Fibroblast of skin of right biceps (primary cell): ENCODE measurements around the gene NDUFV3.
A peak's percentile ranks its signal among the peaks of the same experiment; 100 is the strongest.
"Not testable (repeated sequence)": the region's sequence is repeated elsewhere in the genome, so short reads cannot be mapped to it uniquely, and the experiment has no call there.

Source experiments
- DNase-seq: peaks from one replicate; pipeline ENCODE4 v3.0.0-alpha.2; 2013

NDUFV3 gene

DNA sequence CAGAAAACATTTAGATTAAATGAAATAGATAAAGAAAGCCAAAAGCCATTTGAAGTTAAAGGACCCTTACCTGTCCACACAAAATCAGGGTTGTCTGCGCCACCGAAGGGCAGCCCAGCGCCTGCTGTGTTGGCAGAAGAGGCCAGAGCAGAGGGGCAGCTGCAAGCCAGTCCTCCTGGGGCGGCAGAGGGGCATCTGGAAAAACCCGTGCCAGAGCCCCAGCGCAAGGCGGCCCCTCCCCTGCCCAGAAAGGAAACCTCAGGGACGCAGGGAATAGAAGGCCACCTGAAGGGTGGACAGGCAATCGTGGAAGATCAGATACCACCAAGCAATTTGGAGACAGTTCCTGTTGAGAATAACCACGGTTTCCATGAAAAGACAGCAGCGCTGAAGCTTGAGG lies 10.7 kb downstream of the NDUFV3 start:
- DNase-seq = no peak

DNA sequence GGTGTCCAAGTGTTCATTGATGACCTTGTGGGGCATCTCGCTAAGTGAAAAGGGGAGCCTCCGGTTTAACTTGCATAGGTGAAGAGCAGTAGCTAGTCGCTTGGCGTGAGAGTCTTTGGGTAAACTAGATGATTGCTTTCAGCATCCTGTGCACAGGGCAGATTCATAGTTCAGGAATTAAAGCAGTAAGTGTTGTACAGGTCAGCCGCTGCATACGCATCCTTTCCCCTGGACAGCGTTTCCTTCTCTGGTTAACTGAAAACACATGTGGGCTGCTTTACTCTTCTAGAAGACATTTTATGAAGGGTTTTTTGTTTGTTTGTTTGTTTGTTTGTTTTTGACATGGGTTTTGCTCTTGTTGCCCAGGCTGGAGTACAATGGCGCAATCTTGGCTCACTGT lies 12.1 kb downstream of the NDUFV3 start:
- peak; percentile 41 for DNase-seq

DNA sequence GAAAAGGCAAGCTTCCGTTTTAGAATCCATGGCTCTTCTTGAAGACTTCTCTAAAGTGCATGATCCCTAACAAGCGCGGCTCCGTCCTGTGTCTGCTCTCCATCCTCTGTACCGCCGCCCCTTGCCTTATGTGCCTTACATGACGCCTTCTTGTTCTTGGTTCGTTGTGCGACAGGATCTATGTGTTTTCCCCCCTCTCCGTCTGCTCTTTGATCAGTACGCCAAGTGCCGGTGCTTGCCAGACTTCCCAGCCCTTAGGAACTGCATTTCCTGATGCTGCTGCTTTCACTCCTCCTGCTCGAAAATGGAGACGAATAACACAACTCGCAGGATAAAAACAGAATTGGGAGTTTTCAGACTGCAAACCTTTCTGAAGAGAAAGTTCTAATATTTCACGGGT lies 13.1 kb downstream of the NDUFV3 start:
- no peak for DNase-seq

DNA sequence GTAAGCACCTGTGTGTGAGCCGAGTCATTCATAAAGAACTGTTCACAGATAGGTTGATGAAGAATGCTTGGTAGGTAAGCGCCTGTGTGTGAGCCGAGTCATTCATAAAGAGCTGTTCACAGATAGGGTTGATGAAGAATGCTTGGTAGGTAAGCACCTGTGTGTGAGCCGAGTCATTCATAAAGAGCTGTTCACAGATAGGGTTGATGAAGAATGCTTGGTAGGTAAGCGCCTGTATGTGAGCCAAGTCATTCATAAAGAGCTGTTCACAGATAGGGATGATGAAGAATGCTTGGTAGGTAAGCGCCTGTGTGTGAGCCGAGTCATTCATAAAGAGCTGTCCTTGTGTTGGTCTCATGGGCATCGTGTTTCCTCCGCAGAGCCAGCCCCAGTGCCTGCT lies 15.4 kb downstream of the NDUFV3 start:
- DNase-seq = not testable (repeated sequence)

DNA sequence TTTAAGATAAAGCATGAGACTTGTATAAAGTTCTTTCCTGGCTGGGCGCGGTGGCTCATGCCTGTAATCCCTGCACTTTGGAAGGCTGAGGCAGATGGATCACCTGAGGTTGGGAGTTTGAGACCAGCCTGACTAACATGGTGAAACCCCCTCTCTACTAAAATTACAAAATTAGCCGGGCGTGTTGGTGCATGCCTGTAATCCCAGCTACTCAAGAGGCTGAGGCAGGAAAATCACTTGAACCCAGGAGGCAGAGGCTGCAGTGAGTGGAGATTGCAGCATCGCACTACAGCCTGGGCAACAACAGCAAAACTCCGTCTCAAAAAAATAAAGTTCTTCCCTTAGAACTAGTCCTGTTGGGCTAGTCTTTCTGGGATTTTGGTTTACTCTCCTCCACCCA lies 18.8 kb downstream of the NDUFV3 start:
- DNase-seq = not testable (repeated sequence)

DNA sequence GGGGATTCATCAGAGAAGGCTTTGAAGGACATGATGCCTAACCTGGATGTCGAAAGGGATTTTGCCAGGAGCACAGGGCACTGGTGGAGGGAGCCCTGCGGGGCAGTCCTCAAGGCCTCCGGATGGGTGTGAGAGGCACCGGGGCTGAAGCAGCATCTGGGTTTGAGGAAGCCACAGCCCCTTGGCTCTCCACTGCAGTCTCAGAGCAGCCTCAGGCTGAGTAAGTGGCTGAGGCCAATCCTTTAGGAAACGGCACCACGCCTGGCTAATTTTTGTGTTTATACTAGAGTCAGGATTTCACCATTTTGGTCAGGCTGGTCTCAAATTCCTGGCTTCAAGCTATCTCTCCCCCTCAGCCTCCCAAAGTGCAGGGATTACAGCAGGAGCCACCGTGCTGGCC lies 20.4 kb downstream of the NDUFV3 start:
- DNase-seq = no peak

DNA sequence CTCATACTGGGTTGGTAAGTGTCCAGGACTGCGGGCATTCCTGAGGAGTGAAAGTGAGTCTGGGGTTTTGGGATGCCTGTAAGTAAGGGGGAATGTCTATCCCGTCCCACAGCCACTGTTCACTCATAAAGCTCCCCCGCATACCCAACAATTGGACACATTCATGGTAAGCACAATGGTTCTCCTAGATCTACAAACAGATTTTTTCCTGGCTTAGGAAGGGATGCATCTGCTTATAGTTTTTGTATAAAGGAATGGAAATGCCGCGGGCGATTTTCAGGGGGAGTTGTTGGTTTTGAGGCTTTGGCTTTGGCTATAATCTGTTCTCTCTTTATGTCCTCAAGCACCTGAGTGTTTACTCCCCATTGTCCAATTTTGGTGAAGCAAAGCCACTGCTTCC lies 25.2 kb downstream of the NDUFV3 start:
- no peak for DNase-seq

DNA sequence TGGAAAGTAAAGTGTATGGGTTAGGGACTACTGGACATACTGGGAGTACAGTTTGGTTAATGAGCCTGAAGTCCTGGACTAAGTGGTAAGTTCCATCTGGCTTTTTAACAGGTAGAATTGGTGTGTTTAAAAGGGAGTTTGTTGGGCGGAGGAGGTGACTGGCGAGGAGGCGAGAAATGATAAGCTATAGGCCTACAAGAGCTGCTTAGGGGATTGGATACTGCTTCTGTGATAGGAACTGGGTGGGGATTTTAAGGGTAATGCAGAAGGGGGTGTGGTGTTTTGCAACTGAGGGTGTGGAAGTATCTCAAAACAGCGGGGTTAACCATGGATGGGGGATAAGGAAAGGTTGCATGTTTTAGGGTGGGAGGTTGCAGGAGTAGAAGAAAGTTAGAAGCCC lies 28.8 kb downstream of the NDUFV3 start:
- no peak for DNase-seq

DNA sequence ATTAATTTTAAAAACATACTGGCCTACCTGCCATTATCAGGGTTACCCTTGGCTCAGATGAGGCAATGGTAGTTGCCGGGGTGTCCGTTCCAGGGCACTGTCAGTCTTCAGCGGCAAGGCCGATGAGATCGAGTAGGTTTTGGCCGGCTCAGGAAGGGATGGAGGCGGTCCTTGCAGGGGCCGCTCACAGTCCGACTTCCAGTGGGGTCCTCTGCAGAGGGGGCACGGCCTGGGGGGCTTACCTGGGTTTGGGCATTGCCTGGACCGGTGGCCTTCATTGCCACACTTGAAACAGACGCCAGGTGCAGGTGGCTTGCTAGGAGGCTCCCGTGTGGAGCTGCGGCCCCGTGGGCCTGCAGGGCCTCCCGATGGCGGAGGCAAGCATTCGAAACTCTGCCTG lies 29.8 kb downstream of the NDUFV3 start:
- DNase-seq = no peak

DNA sequence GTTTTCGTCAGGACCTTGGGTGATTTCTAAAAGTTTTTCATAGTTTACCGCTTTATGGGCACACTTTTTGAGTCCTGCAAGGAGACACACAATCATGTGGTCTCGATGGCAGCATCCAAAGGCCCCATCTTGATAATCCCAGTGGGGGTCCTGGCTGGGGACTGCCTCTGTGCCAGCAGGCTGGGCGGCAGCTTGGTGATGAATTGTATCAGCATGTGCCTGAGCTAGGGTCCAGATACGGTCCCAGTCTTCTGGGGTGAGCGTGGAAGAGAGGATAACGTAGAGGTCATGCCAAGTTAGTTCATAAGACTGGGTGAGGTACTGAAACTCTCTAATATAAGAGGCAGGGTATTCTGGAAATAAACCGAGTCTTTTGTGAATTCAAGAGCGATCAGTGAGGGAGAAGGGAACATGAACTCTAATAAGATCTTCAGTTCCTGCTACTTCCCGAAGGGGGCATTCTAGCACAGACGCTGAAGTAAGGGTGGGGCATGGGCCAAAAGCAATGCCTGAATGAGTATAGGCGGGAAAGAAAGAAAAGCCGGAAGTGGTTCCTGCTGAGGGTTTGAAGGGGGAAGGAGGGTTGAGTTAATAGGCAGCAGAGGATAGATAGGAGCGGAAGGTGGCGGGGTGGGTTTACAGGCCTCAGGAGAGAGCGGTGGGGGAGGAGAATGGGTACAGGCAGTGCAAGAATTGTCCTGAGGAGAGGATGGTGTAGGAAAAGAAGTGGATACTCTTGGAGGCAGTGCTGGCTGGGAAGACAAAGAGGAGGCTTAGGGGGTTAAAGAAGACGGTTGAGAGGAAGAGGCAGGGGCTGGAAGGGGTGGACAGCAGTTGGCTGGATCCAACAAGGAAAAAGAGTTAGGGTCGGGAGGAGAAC lies 30.7 kb downstream of the NDUFV3 start:
- peak; percentile 94 for DNase-seq

DNA sequence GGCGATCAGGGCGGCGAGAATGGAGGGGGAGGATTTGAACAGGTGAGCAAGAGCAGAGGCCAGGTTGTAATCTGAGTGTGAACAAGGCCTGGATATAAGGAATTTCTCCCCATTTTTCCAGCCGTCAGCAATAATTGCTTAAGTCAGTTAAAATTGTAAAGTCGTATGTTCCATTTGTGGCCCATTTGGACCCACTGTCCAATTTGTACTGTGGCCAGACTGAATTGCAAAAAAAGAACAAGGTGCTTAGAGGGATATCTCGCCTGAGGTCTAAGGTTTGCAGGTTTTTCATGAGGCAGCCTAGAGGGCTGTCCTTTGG lies 31.3 kb downstream of the NDUFV3 start:
- no peak for DNase-seq

DNA sequence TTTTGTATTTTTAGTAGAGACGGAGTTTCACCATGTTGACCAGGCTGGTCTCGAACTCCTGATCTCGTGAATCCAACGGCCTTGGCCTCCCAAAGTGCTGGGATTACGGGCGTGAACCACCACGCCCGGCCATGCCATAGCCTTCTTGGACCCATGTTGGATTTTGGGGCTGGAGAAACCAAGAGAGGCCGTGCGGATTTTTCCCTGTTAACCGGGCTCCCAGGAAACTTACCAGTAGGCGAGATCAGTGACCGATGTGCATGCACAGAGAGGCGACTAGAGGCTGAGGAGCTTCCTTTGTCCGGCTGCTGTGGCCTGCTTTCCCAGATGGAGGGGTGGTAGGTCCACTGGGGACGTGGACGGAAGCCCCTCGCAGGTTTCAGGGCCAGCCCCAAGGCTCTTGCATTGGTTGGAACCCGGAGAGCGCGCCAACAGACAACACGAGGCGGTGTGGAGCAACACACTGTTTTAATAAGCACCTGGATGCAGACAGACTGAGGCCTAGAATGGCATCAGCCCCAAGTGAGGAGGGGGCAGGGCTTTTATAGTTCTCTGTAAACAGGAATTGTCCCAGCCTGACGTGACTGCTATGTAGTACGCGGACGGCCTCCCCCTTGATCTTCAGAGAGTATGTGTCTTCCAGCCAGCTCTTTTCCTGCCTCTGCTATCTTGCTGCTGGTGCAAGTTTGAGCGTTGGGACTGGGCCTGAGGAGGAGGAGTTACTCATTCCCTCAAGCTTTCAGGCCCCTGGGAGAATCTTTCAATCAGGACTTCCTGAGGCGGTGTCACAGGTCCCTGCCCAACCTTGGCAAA lies 32.2 kb downstream of the NDUFV3 start, which contains the start of gene ERVH48-1:
TSS of gene ERVH48-1 (minus strand) at position 517 of the 813 bp plus-strand sequence. CDS start 6,624 bp downstream, outside the sequence.
- peak; percentile 12 for DNase-seq

DNA sequence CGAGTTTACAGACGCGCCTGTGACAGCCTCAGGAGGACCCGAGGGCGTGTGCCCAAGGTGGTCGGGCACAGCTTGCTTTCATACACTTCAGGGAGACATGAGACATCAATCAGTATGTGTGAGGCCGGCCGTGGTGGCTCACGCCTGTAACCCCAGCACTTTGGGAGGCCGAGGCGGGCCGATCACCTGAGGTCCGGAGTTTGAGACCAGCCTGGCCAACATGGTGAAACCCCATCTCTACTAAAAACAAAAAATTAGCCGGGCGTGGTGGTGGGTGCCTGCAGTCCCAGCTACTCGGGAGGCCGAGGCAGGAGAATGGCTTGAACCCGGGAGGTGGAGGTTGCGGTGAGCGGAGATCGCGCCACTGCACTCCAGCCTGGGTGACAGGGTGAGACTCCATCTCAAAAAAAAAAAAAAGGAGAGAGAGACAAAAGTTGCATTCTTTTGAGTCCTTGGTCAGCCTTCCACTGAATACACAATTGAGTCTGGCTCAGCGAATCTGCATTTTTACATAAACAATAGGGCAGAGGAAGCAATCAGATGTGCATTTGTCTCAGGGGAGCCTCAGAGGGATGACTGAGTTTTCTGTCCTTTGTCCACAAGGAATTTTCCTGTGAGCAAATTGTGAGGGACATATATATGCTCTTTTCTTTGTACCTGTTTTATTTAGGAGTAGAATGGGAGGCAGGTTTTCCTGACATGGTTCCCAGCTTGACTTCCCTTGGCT lies 34.5 kb downstream of the NDUFV3 start:
- not testable (repeated sequence) for DNase-seq

DNA sequence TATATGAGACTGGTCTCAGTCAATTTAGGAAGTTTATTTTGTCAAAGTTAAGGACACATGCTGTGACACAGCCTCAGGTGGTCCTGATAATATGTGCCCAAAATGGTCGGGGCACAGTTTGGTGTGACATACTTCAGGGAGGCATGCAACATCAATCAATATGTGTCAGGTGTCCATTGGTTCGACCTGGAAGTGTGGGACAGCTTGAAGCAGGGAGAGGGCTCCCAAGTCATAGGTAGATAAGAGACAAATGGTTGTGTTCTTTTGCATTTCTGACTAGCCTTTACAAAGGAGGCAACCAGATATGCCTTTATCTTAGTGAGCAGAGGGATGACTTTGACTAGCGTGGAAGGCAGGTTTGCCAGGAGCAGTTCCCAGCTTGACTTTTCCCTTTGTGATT lies 36.9 kb downstream of the NDUFV3 start:
- DNase-seq = no peak

DNA sequence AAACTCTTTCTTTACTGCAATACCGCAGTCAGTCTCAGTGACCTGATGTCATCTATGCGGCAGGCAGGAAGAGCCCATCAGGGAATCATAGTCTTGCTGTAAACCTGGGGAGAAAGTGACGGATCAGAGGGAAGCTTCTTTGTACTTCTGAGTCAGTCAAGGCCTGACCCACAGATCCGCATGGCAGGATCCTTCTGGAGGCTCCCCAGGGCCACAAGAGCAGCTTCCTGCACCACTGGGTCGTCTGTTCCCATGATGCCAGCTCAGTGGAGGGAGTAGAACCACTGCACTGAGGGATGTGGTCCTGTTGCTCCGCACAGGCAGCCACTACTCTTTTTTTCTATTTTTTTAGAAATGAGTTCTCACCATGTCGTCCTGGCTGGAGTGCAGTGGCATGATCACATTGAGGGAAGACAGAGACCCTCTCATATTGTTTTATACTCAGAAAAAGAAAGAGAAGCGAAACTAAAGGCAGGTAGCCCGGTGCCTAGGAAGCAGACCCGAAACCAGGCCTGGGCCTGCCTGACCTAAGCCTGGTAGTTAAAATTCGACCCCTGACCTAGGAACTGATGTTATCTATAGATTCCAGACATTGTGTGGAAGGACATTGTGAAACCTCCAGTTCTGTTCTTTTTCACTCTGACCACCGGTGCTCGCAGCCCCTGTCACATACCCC lies 38.6 kb downstream of the NDUFV3 start:
- no peak for DNase-seq

DNA sequence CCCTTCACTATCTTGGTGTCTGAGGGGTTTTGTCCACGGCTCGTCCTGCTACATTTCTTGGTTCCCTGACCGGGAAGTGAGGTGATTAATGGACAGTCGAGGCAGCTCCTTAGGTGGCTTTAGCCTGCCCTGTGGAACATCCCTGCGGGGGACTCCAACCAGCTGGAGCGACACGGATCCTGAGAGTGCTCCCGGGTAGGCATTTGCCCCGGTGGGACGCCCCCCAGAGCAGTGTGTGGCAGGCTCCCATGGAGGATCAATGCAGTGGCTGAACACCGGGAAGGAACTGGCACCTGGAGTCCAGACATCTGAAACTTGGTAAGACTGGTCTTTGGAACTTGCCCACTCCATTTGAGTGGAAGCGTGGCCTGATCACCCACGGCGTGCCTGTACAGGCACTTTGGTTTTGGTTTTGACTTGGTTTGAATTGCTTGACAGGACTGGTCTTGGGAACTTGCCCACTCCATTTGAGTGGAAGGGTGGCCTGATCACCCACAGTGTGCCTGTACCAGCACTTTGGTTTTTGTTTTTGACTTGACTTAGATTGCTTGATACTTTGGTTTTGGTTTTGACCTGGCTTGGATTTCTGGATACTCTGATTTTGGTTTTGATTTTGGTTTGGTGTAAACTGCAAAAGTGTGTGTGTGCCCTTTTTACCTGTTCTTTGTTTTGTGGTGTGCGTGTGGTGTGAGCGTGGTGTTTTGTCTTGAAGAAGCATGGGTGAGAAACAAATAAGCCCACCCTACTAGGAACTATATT lies 39.4 kb downstream of the NDUFV3 start:
- not testable (repeated sequence) for DNase-seq

DNA sequence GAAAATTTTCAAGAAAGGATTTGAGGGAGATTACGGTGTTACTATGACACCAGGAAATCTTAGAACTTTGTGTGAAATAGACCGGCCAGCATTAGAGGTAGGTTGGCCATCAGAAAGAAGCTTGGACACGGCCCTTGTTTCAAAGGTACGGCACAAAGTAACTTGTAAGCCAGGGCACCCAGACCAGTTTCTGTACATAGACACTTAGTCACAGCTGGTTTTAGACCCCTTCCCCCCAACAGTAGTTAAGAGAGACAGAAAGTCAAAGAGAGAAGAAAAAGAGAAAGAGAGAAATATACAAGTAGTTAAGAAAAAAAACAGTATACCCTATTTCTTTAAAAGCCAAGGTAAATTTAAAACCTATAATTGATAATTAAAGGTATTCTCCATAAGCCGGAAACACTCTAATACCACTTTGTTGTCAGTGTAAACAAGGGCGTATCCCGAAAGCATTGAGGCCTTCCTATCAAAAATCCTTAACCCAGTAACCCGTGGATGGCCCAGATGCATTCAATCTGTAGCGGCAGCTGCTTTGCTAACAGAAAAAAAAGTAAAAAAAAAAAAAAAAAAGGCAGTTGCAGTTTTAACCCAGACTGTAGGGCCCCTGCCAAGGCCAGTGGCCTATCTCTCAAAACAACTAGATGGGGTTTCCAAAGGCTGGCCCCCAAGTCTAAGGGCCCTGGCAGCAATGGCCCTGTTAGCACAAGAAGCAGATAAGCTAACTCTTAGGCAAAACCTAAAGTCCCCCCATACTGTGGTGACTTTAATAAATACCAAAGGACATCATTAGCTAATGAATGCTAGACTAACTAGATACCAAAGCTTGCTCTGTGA lies 40.2 kb downstream of the NDUFV3 start:
- DNase-seq = not testable (repeated sequence)

DNA sequence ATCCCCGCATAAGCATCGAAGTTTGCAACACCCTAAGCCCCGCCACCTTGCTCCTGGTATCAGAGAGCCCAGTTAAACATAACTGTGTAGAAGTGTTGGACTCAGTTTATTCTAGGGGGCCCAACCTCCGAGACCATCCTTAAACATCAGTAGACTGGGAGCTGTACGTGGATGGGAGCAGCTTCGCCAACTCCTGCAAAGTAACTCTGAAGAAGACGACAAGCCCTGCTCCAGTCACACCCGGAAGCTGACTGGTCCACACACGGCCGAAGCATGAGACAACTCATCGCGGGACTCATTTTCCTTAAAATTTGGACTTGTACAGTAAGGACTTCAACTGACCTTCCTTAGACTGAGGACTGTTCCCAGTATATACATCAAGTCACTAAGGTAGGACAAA lies 40.9 kb downstream of the NDUFV3 start:
- DNase-seq = not testable (repeated sequence)

DNA sequence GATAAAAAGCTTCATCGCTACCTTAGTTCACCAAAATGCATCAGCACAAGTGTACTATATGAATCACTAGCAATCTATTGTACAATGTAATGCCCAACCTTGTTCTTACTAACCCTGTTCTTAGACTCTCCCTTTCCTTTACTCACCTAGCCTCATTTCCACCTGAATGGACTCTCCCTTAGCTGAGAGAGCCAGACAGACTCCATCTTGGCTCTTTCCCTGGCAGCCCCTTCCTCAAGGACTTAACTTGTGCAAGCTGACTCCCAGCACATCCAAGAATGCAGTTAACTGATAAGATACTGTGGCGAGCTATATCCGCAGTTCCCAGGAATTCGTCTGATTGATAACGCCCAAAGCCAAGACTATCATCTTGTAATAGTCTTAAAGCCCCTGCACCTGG lies 43.3 kb downstream of the NDUFV3 start:
- not testable (repeated sequence) for DNase-seq

DNA sequence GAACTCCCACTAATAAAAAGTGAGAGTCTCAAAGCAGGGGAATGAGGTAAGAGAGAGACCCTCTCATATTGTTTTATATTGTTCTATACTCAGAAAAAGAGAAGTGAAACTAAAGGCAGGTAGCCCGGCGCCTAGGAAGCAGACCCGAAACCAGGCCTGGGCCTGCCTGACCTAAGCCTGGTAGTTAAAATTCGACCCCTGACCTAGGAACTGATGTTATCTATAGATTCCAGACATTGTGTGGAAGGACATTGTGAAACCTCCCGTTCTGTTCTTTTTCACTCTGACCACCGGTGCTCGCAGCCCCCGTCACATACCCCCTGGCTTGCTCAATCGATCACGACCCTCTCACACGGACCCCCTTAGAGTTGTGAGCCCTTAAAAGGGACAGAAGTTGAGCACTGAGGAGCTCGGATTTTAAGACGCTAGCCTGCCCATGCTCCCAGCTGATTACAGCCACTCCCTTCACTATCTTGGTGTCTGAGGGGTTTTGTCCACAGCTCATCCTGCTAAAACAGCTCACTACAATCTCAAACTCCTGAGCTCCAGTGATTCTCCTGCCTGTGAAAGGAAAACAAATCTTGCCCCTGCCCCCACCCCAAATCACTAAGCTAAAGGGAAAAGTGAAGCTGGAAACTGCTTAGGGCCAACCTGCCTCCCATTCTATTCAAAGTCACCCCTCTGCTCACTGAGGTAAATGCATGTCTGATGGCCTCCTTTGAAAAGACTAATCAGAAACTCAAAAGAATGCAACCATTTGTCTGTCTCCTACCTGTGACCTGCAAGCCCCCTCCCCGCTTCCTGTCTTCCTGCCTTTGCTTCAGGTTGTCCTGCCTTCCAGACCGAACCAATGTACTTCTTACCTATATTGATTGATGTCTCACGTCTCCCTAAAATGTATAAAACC lies 44.2 kb downstream of the NDUFV3 start:
- DNase-seq = not testable (repeated sequence)
